Loucy (cell line): ENCODE data around the gene ABHD15.

ENCODE experiments used
- H2AFZ ChIP-seq: fragments of 200-600 bp; sonication (generic); 2 replicates; pipeline ENCODE4 v1.6.0; 2016; ENCODE audit warnings: antibody characterized with exemption, mild to moderate bottlenecking, low read length, moderate library complexity
- H3F3A ChIP-seq: fragments of 200-600 bp; 2 replicates; pipeline ENCODE4 v1.6.0; 2016; ENCODE audit warnings: antibody characterized with exemption, low read depth, mild to moderate bottlenecking
- H3K27me3 ChIP-seq: fragments of 200-600 bp; sonication (generic); 2 replicates; pipeline ENCODE4 v1.6.1; 2014; ENCODE audit warnings: low read length, mild to moderate bottlenecking; ENCODE audit not compliant: insufficient read depth, poor library complexity, severe bottlenecking
- H3K36me3 ChIP-seq: fragments of 200-600 bp; sonication (generic); 2 replicates; pipeline ENCODE4 v1.6.1; 2016; ENCODE audit warnings: low read length; ENCODE audit not compliant: insufficient read depth
- H3K4me1 ChIP-seq: fragments of 200-600 bp; sonication (generic); 2 replicates; pipeline ENCODE4 v1.5.1; 2014; ENCODE audit warnings: low read length, mild to moderate bottlenecking; ENCODE audit not compliant: insufficient read depth, poor library complexity, severe bottlenecking
- H3K4me2 ChIP-seq: fragments of 200-600 bp; sonication (generic); 2 replicates; pipeline ENCODE4 v1.6.0; 2014; ENCODE audit warnings: antibody characterized with exemption, low read length, low read depth, mild to moderate bottlenecking; ENCODE audit not compliant: poor library complexity, severe bottlenecking
- H3K4me3 ChIP-seq: fragments of 200-600 bp; sonication (generic); 2 replicates; pipeline ENCODE4 v1.5.1; 2014; ENCODE audit warnings: low read length, mild to moderate bottlenecking, mixed read lengths; ENCODE audit not compliant: poor library complexity, severe bottlenecking
- H3K79me2 ChIP-seq: fragments of 200-600 bp; sonication (generic); 2 replicates; pipeline ENCODE4 v1.6.1; 2014; ENCODE audit warnings: low read length; ENCODE audit not compliant: insufficient read depth
- H3K9ac ChIP-seq: fragments of 200-600 bp; sonication (generic); 2 replicates; pipeline ENCODE4 v1.6.0; 2014; ENCODE audit warnings: mild to moderate bottlenecking, low read depth, low read length, moderate library complexity; ENCODE audit not compliant: poor library complexity, severe bottlenecking
- H3K9me2 ChIP-seq: fragments of 200-600 bp; sonication (generic); replicated peaks from 2 replicates; pipeline ENCODE4 v1.6.1; 2016; ENCODE audit warnings: low read depth, low read length, mixed read lengths
- H3K9me3 ChIP-seq: fragments of 200-600 bp; sonication (generic); 2 replicates; pipeline ENCODE4 v1.6.1; 2014; ENCODE audit warnings: mild to moderate bottlenecking, antibody characterized with exemption, low read length, low read depth; ENCODE audit not compliant: insufficient read depth
- H4K20me1 ChIP-seq: fragments of 200-600 bp; sonication (generic); 2 replicates; pipeline ENCODE4 v1.6.0; 2014; ENCODE audit warnings: antibody characterized with exemption, low read length, mild to moderate bottlenecking; ENCODE audit not compliant: insufficient read depth, poor library complexity, severe bottlenecking
- CTCF ChIP-seq: fragments of 200-600 bp; sonication (generic); conservative IDR thresholded peaks from 2 replicates; pipeline ENCODE4 v1.5.1; 2014; ENCODE audit warnings: mild to moderate bottlenecking, antibody characterized with exemption, low read length
- EZH2phosphoT487 ChIP-seq: fragments of 200-600 bp; IDR thresholded peaks from 2 replicates; pipeline ENCODE4 v1.6.1; 2018; ENCODE audit warnings: antibody characterized with exemption, mild to moderate bottlenecking, moderate library complexity, borderline replicate concordance

Gene ABHD15

GRCh38 chr17:29597361-29598172, 30.7 kb upstream of the ABHD15 start:
- Histone ChIP-seq H2AFZ (no peak overlapping the region), H3K9ac (no peak overlapping the region), H3K9me2 (no peaks in the 10 kb centered on the region), H3K4me2 (no peak overlapping the region), H4K20me1 (no peaks in the 10 kb centered on the region), H3K9me3 (no peaks in the 10 kb centered on the region), H3F3A (no peaks in the 10 kb centered on the region), H3K36me3 (no peaks in the 10 kb centered on the region), H3K27me3 (no peaks in the 10 kb centered on the region), H3K4me1 (peaks cover 7% of the 10 kb centered on the region), H3K79me2 (no peaks in the 10 kb centered on the region), H3K4me3 (no peak overlapping the region)
- TF ChIP-seq EZH2phosphoT487 (no peak), CTCF (no peak)

- Histone ChIP-seq H3K4me3 (no peak overlapping the region), H3K4me1 (peaks cover 15% of the 10 kb centered on the region), H3K79me2 (no peaks in the 10 kb centered on the region), H3K27me3 (no peaks in the 10 kb centered on the region), H4K20me1 (no peaks in the 10 kb centered on the region), H3K9ac (no peak overlapping the region), H3F3A (no peaks in the 10 kb centered on the region), H3K36me3 (no peaks in the 10 kb centered on the region), H2AFZ (no peak overlapping the region), H3K9me3 (no peaks in the 10 kb centered on the region), H3K9me2 (no peaks in the 10 kb centered on the region), H3K4me2 (no peak overlapping the region)
- TF ChIP-seq CTCF (no peak), EZH2phosphoT487 (no peak)
Observed at GRCh38 chr17:29596811-29597210, 30.0 kb upstream of the ABHD15 start.

GRCh38 chr17:29595943-29596774, 29.3 kb upstream of the ABHD15 start:
- no peak overlapping the region for H3K4me3 ChIP-seq
- H3K79me2 ChIP-seq, result no peaks in the 10 kb centered on the region
- H2AFZ ChIP-seq, result no peak overlapping the region
- H3K36me3 ChIP-seq, result no peaks in the 10 kb centered on the region
- no peaks in the 10 kb centered on the region for H3F3A ChIP-seq
- no peak overlapping the region for H3K4me2 ChIP-seq
- no peaks in the 10 kb centered on the region for H4K20me1 ChIP-seq
- H3K9ac ChIP-seq, result no peak overlapping the region
- peaks cover 20% of the 10 kb centered on the region for H3K4me1 ChIP-seq
- TF ChIP-seq CTCF, result no peak
- TF ChIP-seq EZH2phosphoT487, result no peak
- H3K9me3 ChIP-seq, result no peaks in the 10 kb centered on the region
- H3K9me2 ChIP-seq, result no peaks in the 10 kb centered on the region
- H3K27me3 ChIP-seq, result no peaks in the 10 kb centered on the region
